ENCODE results near the gene SCUBE2. TPM values are rescaled to one million over a fixed set of nuclear protein-coding genes. Genes with fewer than 3 reads are reported as not detected.

SCUBE2 gene
- total RNA-seq, 1 experiment from 2014 or later = 0.18 TPM

GRCh38 chr11:9082575-9082974, 8.8 kb downstream of the SCUBE2 start:
- H2AFZ ChIP-seq (ENCODE audit: low read length) = no peak overlapping the region
- no peak for TF ChIP-seq EZH2phosphoT487 (IDR thresholded peaks at IDR 0.05; ENCODE audit: borderline replicate concordance, low read length)
- TF ChIP-seq CTCF (conservative IDR thresholded peaks at IDR 0.05; ENCODE audit: low read depth, low read length) = no peak
- TF ChIP-seq EZH2 (IDR thresholded peaks at IDR 0.05; ENCODE audit: low read length, unreplicated experiment) = no peak
- no TSS peak for BruUV-seq (replicated peaks)
- H3K4me2 ChIP-seq (ENCODE audit: low read length) = no peak overlapping the region
- H3K9ac ChIP-seq (ENCODE audit: low read length) = no peak overlapping the region
- ATAC-seq (no peak), DNase-seq (no peak)
- POLR2A ChIA-PET (ENCODE audit: unreplicated experiment) = no interaction called here
- H3K9me3 ChIP-seq (ENCODE audit: low read length) = no peaks in the 10 kb centered on the region
- no peaks in the 10 kb centered on the region for H3K4me1 ChIP-seq (ENCODE audit: insufficient read depth, low read length)
- no peak overlapping the region for H3K4me3 ChIP-seq (ENCODE audit: low read length)
- no peaks in the 10 kb centered on the region for H3F3A ChIP-seq (ENCODE audit: low read length, unreplicated experiment)
- H4K20me1 ChIP-seq (ENCODE audit: low read length) = no peaks in the 10 kb centered on the region
- CTCF ChIA-PET = no interaction called here
- no peaks in the 10 kb centered on the region for H3K9me2 ChIP-seq (replicated peaks; ENCODE audit: low read length)
- H3K36me3 ChIP-seq (ENCODE audit: low read depth, low read length) = no peaks in the 10 kb centered on the region
- intact Hi-C loops (cut with micrococcal nuclease) = no loop called here
- no peaks in the 10 kb centered on the region for H3K79me2 ChIP-seq (ENCODE audit: low read length)
- peaks cover 10% of the 10 kb centered on the region for H3K27me3 ChIP-seq (ENCODE audit: low read length)
- no peak overlapping the region for H3K27ac ChIP-seq (ENCODE audit: low read length)

GRCh38 chr11:9081153-9081552, 10.2 kb downstream of the SCUBE2 start:
- ChIA-PET POLR2A (ENCODE audit: unreplicated experiment) (no interaction called here), CTCF (no interaction called here)
- Histone ChIP-seq H4K20me1 (ENCODE audit: low read length) (no peaks in the 10 kb centered on the region), H3K27ac (ENCODE audit: low read length) (no peak overlapping the region), H3K4me3 (ENCODE audit: low read length) (no peak overlapping the region), H3K4me2 (ENCODE audit: low read length) (no peak overlapping the region), H3K79me2 (ENCODE audit: low read length) (no peaks in the 10 kb centered on the region), H3K4me1 (ENCODE audit: insufficient read depth, low read length) (peaks cover 5% of the 10 kb centered on the region; the same call in 1 of the 2 replicates), H3K27me3 (ENCODE audit: low read length) (peaks cover 10% of the 10 kb centered on the region), H3F3A (ENCODE audit: low read length, unreplicated experiment) (no peaks in the 10 kb centered on the region), H3K9me3 (ENCODE audit: low read length) (no peaks in the 10 kb centered on the region), H3K9me2 (replicated peaks; ENCODE audit: low read length) (no peaks in the 10 kb centered on the region), H3K36me3 (ENCODE audit: low read depth, low read length) (no peaks in the 10 kb centered on the region), H3K9ac (ENCODE audit: low read length) (no peak overlapping the region), H2AFZ (ENCODE audit: low read length) (no peak overlapping the region)
- intact Hi-C loops (cut with micrococcal nuclease) = no loop called here
- DNase-seq (no peak), ATAC-seq (no peak)
- TF ChIP-seq CTCF (conservative IDR thresholded peaks at IDR 0.05; ENCODE audit: low read depth, low read length) (no peak), EZH2phosphoT487 (IDR thresholded peaks at IDR 0.05; ENCODE audit: borderline replicate concordance, low read length) (no peak), EZH2 (IDR thresholded peaks at IDR 0.05; ENCODE audit: low read length, unreplicated experiment) (no peak)
- no TSS peak for BruUV-seq (replicated peaks)

- H2AFZ ChIP-seq (ENCODE audit: low read length) = no peak overlapping the region
- TF ChIP-seq CTCF (conservative IDR thresholded peaks at IDR 0.05; ENCODE audit: low read depth, low read length) (0 out of 2 replicates have a peak, but pooled peaks have one; percentile 9), EZH2 (IDR thresholded peaks at IDR 0.05; ENCODE audit: low read length, unreplicated experiment) (no peak)
- POLR2A ChIA-PET (ENCODE audit: unreplicated experiment) = no interaction called here
- peaks cover 5% of the 10 kb centered on the region; the same call in 1 of the 2 replicates for H3K4me1 ChIP-seq (ENCODE audit: insufficient read depth, low read length)
- DNase-seq = no peak
- no peaks in the 10 kb centered on the region for H3F3A ChIP-seq (ENCODE audit: low read length, unreplicated experiment)
- intact Hi-C loops (cut with micrococcal nuclease) = no loop called here
- no peaks in the 10 kb centered on the region for H3K36me3 ChIP-seq (ENCODE audit: low read depth, low read length)
- no peak overlapping the region for H3K4me3 ChIP-seq (ENCODE audit: low read length)
- H3K79me2 ChIP-seq (ENCODE audit: low read length) = no peaks in the 10 kb centered on the region
- H4K20me1 ChIP-seq (ENCODE audit: low read length) = no peaks in the 10 kb centered on the region
- no peak overlapping the region for H3K4me2 ChIP-seq (ENCODE audit: low read length)
- peaks cover 10% of the 10 kb centered on the region for H3K27me3 ChIP-seq (ENCODE audit: low read length)
- H3K9ac ChIP-seq (ENCODE audit: low read length) = no peak overlapping the region
- H3K9me3 ChIP-seq (ENCODE audit: low read length) = no peaks in the 10 kb centered on the region
- H3K27ac ChIP-seq (ENCODE audit: low read length) = no peak overlapping the region
- CTCF ChIA-PET = interaction anchor here (0.5 kb wide), 1 partner anchor 15 kb away, joined by 3 read pairs; no protein-coding TSS in a partner anchor
- no TSS peak for BruUV-seq (replicated peaks)
- no peaks in the 10 kb centered on the region for H3K9me2 ChIP-seq (replicated peaks; ENCODE audit: low read length)
- no peak for ATAC-seq
These were observed 13.0 kb downstream of the SCUBE2 start for GRCh38 chr11:9078113-9079086.

All from PC-3 (cell line).